C4-2B (cell line): ENCODE measurements around the gene TMEM35A.

Experiments
- ZFX ChIP-seq: fragments of 450-650 bp; IDR thresholded peaks from 2 replicates; pipeline ENCODE4 v1.6.1; 2017
- TF ChIP-seq, protein P1 (sequence below): fragments of 450-650 bp; conservative IDR thresholded peaks from 2 replicates; pipeline ENCODE4 v1.5.1; 2017; ENCODE audit warnings: mild to moderate bottlenecking

- TF ChIP-seq, protein P1, sequence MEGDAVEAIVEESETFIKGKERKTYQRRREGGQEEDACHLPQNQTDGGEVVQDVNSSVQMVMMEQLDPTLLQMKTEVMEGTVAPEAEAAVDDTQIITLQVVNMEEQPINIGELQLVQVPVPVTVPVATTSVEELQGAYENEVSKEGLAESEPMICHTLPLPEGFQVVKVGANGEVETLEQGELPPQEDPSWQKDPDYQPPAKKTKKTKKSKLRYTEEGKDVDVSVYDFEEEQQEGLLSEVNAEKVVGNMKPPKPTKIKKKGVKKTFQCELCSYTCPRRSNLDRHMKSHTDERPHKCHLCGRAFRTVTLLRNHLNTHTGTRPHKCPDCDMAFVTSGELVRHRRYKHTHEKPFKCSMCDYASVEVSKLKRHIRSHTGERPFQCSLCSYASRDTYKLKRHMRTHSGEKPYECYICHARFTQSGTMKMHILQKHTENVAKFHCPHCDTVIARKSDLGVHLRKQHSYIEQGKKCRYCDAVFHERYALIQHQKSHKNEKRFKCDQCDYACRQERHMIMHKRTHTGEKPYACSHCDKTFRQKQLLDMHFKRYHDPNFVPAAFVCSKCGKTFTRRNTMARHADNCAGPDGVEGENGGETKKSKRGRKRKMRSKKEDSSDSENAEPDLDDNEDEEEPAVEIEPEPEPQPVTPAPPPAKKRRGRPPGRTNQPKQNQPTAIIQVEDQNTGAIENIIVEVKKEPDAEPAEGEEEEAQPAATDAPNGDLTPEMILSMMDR, result no peak
- TF ChIP-seq ZFX, result no peak
These were observed 27.0 kb upstream of the TMEM35A start, which contains the start of gene TRMT2B for GRCh38 chrX:101051549-101052302.
